Lung (tissue), 12 donors: ENCODE data around the gene DPH7. TPM values are rescaled to one million over a fixed set of nuclear protein-coding genes. Genes with fewer than 3 reads are reported as not detected.
"Not testable (repeated sequence)": the region's sequence is repeated elsewhere in the genome, so short reads cannot be mapped to it uniquely, and the experiment has no call there.

Experiments used
- ATAC-seq: fragments of 200-7000 bp; cut with Tn5 transposase; one replicate; pipeline ENCODE4 v1.9.1; 2020; ENCODE audit warnings: moderate number of reproducible peaks; ENCODE audit not compliant: insufficient read depth, low FRiP score
- DNase-seq, 3 donors: peaks; one replicate each; pipeline ENCODE4 v3.0.0-alpha.2; 2013 to 2017
- H3K27ac ChIP-seq, 2 donors: one replicate each; pipeline ENCODE4 v1.5.1; 2013; ENCODE audit warnings: mild to moderate bottlenecking in 2 of 2, moderate library complexity in 2 of 2, control low read depth in 1 of 2, inconsistent platforms in 1 of 2, low read depth in 1 of 2, low read length in 1 of 2
- H3K27me3 ChIP-seq, 3 donors: one replicate each; pipeline ENCODE4 v1.5.1; 2013; ENCODE audit warnings: low read length in 2 of 3; ENCODE audit not compliant: control insufficient read depth in 3 of 3, insufficient read depth in 3 of 3
- H3K36me3 ChIP-seq, 4 donors: one replicate each; pipeline ENCODE4 v1.5.1; 2013; ENCODE audit warnings: low read length in 4 of 4, mild to moderate bottlenecking in 1 of 4, moderate library complexity in 1 of 4; ENCODE audit not compliant: control insufficient read depth in 4 of 4, insufficient read depth in 4 of 4
- H3K4me1 ChIP-seq, 5 donors: one replicate each; pipeline ENCODE4 v1.5.1; 2013; ENCODE audit warnings: low read length in 5 of 5, mild to moderate bottlenecking in 2 of 5, moderate library complexity in 1 of 5; ENCODE audit not compliant: control insufficient read depth in 5 of 5, insufficient read depth in 5 of 5
- H3K4me3 ChIP-seq: one replicate; pipeline ENCODE4 v1.5.1; 2013; ENCODE audit warnings: mild to moderate bottlenecking, control low read depth, moderate library complexity
- H3K9ac ChIP-seq, 2 donors: one replicate each; pipeline ENCODE4 v1.5.1; 2013; ENCODE audit warnings: low read length in 2 of 2, control low read depth in 1 of 2; ENCODE audit not compliant: insufficient read depth in 1 of 2
- H3K9me3 ChIP-seq, 4 donors: one replicate each; pipeline ENCODE4 v1.5.1; 2013; ENCODE audit warnings: low read length in 3 of 4, mild to moderate bottlenecking in 1 of 4, moderate library complexity in 1 of 4; ENCODE audit not compliant: control insufficient read depth in 4 of 4, insufficient read depth in 3 of 4
- CTCF ChIP-seq: IDR thresholded peaks from 2 replicates; pipeline ENCODE4 v1.5.1; 2012; ENCODE audit warnings: mild to moderate bottlenecking; ENCODE audit errors: control extremely low read depth, extremely low read depth
- WGBS, 2 donors: extraction: QIAGEN DNeasy Blood & Tissue Kit; methylation state at CpG; one replicate each; pipeline ENCODE4 v1.1.7; 2013; 5-methylcytosine and 5-hydroxymethylcytosine counted together
- polyA plus RNA-seq, 2 donors: library from polyadenylated mRNA; stranded (reverse); fragments of 200-250 nt; gene quantifications; one replicate each; pipeline ENCODE4 v1.2.1, GENCODE V29; 2013
- total RNA-seq, 2 donors: library from RNA; depleted of rRNA in 1 of 2; stranded (reverse); fragments of >200 nt in 1 of 2; gene quantifications; one replicate each; pipeline ENCODE4 v1.2.1, GENCODE V29; 2014 to 2021
- donor health status: control.
- donor health status: control.
- donor health status: Bipolar disorder and iron deficiency.
- donor health status: healthy.
- donor health status: DM: yes; HTN: yes; CAD: no.

DPH7 gene
- total and polyA plus RNA-seq, 4 donors, result 23.6 to 36.5 (median 30.3) TPM

GRCh38 chr9:137538058-137538457, 40.7 kb downstream of the DPH7 start:
- Histone ChIP-seq H3K27me3 (no peaks in the 10 kb centered on the region), H3K36me3 (peaks cover 0 to 6% (median 0%) of the 10 kb centered on the region in 4 donors), H3K9me3 (no peaks in the 10 kb centered on the region), H3K4me1 (no peaks in the 10 kb centered on the region), H3K27ac (no peak overlapping the region), H3K4me3 (no peak overlapping the region), H3K9ac (no peak overlapping the region)
- WGBS, 2 donors, result 96 to 99% methylated on average over 16 of the region's 16 CpGs
- ATAC-seq, result no peak
- TF ChIP-seq CTCF, result no peak
- no peak for DNase-seq

- DNase-seq, H3K36me3 ChIP-seq: not testable (repeated sequence)
These were observed 42.1 kb downstream of the DPH7 start for GRCh38 chr9:137536594-137537131.

GRCh38 chr9:137535120-137535428, 43.7 kb downstream of the DPH7 start:
- ATAC-seq (no peak), DNase-seq (no peak)
- Histone ChIP-seq H3K27me3 (no peaks in the 10 kb centered on the region), H3K27ac (no peak overlapping the region), H3K9ac (no peak overlapping the region), H3K4me3 (no peak overlapping the region), H3K4me1 (no peaks in the 10 kb centered on the region), H3K36me3 (no peaks in the 10 kb centered on the region), H3K9me3 (no peaks in the 10 kb centered on the region)
- TF ChIP-seq CTCF, result no peak

More at GRCh38 chr9:137536594-137537131, 42.1 kb downstream of the DPH7 start:
- H3K4me1 ChIP-seq, H3K27me3 ChIP-seq, H3K9me3 ChIP-seq, H3K27ac ChIP-seq, ATAC-seq, H3K4me3 ChIP-seq, H3K9ac ChIP-seq: not testable (repeated sequence)
- WGBS, 2 donors, result 30 to 47% methylated on average over 16 of the region's 16 CpGs

- Histone ChIP-seq H3K27ac (no peak overlapping the region), H3K4me1 (no peaks in the 10 kb centered on the region), H3K9me3 (no peaks in the 10 kb centered on the region), H3K36me3 (no peaks in the 10 kb centered on the region), H3K27me3 (no peaks in the 10 kb centered on the region), H3K9ac (no peak overlapping the region), H3K4me3 (no peak overlapping the region)
- DNase-seq (peak; percentile 64 to 86 (median 77)), ATAC-seq (no peak)
- peak; percentile 13 for TF ChIP-seq CTCF
- 43 to 50% methylated on average over 19 of the region's 19 CpGs for WGBS, 2 donors
These were observed 44.2 kb downstream of the DPH7 start for GRCh38 chr9:137534256-137535119.

GRCh38 chr9:137532891-137533468, 45.7 kb downstream of the DPH7 start:
- H3K4me1 ChIP-seq, result not testable (repeated sequence)

More at GRCh38 chr9:137532891-137533468, 45.7 kb downstream of the DPH7 start:
- H3K9me3 ChIP-seq, H3K9ac ChIP-seq, DNase-seq, H3K27ac ChIP-seq, ATAC-seq, H3K27me3 ChIP-seq, H3K4me3 ChIP-seq, H3K36me3 ChIP-seq: not testable (repeated sequence)
- WGBS, 2 donors, result 84 to 90% methylated on average over 10 of the region's 10 CpGs
